RPMI7951 (cell line): ENCODE results near the gene NTHL1. TPM values are rescaled to one million over a fixed set of nuclear protein-coding genes. Genes with fewer than 3 reads are reported as not detected.
"Not testable (repeated sequence)": the region's sequence is repeated elsewhere in the genome, so short reads cannot be mapped to it uniquely, and the experiment has no call there.

Experiments
- DNase-seq: peaks from one replicate; pipeline ENCODE4 v3.0.0-alpha.2; 2012; ENCODE audit warnings: low read depth
- total RNA-seq: library from RNA; depleted of rRNA; stranded (reverse); fragments of >200 nt; shearing (Covaris generic); gene quantifications from 2 replicates; pipeline ENCODE4 v1.2.3, GENCODE V29; 2014

The NTHL1 gene
- total RNA-seq, 1 experiment from 2014 or later, result 24.8 TPM

GRCh38 chr16:2029350-2029749, 18.3 kb downstream of the NTHL1 start:
- no peak for DNase-seq

- no peak for DNase-seq
These were observed 18.9 kb downstream of the NTHL1 start for GRCh38 chr16:2028620-2029220.

GRCh38 chr16:2028146-2028545, 19.5 kb downstream of the NTHL1 start:
- no peak for DNase-seq

- DNase-seq, result peak; percentile 46
These were observed 20.3 kb downstream of the NTHL1 start for GRCh38 chr16:2027024-2028010.

- no peak for DNase-seq
These were observed 21.1 kb downstream of the NTHL1 start, which contains the start of gene NHERF2 for GRCh38 chr16:2026461-2027023. TSS of gene NHERF2 (plus strand) at chr16:2026902. CDS start at chr16:2027006, 104 bp downstream.

GRCh38 chr16:2025878-2026460, 21.7 kb downstream of the NTHL1 start:
- no peak for DNase-seq

- DNase-seq, result no peak
These were observed 22.4 kb downstream of the NTHL1 start for GRCh38 chr16:2025251-2025650.

GRCh38 chr16:2024032-2024420, 23.6 kb downstream of the NTHL1 start:
- DNase-seq, result no peak

- peak; percentile 73 for DNase-seq
These were observed 24.3 kb downstream of the NTHL1 start for GRCh38 chr16:2023092-2024031.

- peak; percentile 73 for DNase-seq
These were observed 24.9 kb downstream of the NTHL1 start for GRCh38 chr16:2022723-2023091.

- DNase-seq, result no peak
These were observed 27.5 kb downstream of the NTHL1 start for GRCh38 chr16:2019921-2020831.

- no peak for DNase-seq
These were observed 28.1 kb downstream of the NTHL1 start, which contains the start of gene NPW for GRCh38 chr16:2019518-2019920. TSS of gene NPW (plus strand) at chr16:2019785.

- no peak for DNase-seq
These were observed 31.2 kb downstream of the NTHL1 start for GRCh38 chr16:2016407-2016922.

GRCh38 chr16:2015947-2016208, 31.8 kb downstream of the NTHL1 start:
- DNase-seq, result no peak

- DNase-seq, result no peak
These were observed 32.3 kb downstream of the NTHL1 start for GRCh38 chr16:2015117-2015946.

- no peak for DNase-seq
These were observed 34.1 kb downstream of the NTHL1 start for GRCh38 chr16:2013527-2013926.

GRCh38 chr16:2011726-2012125, 35.9 kb downstream of the NTHL1 start:
- not testable (repeated sequence) for DNase-seq

- peak; percentile 89 for DNase-seq
These were observed 37.7 kb downstream of the NTHL1 start, which contains the start of gene ZNF598 for GRCh38 chr16:2009791-2010510. TSS of gene ZNF598 (minus strand) at chr16:2009821.
